GM23248 (cell line): ENCODE measurements around the gene MAST3.

Source experiments
- EZH2 ChIP-seq: fragments of 200-600 bp; sonication (generic); IDR thresholded peaks from 2 replicates; pipeline ENCODE4 v1.6.1; 2018; ENCODE audit warnings: antibody characterized with exemption, mild to moderate bottlenecking; ENCODE audit not compliant: insufficient read depth, poor library complexity, severe bottlenecking
- EZH2phosphoT487 ChIP-seq: fragments of 200-600 bp; sonication (generic); IDR thresholded peaks from 2 replicates; pipeline ENCODE4 v1.6.1; 2018; ENCODE audit warnings: antibody characterized with exemption, moderate library complexity, mild to moderate bottlenecking, low read depth; ENCODE audit not compliant: insufficient read depth

DNA sequence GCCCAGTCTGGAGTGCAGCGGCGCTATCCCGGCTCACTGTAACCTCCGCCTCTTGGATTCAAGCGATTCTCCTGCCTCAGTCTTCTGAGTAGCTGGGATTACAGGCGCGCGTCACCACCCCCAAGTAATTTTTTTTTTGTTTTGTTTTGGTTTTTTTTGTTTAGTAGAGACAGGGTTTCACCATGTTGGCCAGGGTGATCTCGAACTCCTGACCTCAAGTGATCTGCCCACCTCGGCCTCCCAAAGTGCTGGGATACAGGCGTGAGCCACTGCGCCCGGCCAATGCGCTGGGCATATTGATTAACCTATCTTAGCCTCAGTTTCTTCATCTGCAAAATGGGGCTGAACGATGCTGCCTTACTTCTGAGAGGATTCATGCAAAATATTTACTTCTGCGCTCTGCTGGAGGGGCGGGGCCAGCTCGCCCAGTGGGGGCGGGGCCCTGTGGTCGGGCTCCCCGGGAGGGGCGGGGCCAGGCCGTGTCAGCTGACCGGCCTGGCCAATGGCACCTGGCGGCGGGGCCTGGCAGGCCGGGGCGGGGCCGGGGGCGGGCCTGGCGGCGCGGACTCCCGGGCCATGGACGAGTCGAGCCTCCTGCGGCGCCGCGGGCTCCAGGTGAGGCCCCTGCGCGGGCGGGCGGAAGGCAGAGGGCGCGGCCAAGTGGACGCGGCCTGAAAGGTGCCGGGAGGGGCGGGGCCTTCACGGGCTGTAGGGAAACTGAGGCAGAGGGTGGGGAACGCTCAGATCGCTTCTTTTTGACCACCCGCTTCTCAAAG is at the start of gene MAST3:
- TF ChIP-seq EZH2: no peak
- TF ChIP-seq EZH2phosphoT487: no peak
